Hepatocyte (in vitro differentiated cells): ENCODE results near the gene FBXW10.
"Not testable (repeated sequence)": the region's sequence is repeated elsewhere in the genome, so short reads cannot be mapped to it uniquely, and the experiment has no call there.

ENCODE experiments used
- CTCF ChIP-seq: fragments of 200-600 bp; sonication (generic); IDR thresholded peaks from 2 replicates; pipeline ENCODE4 v1.5.1; 2016; ENCODE audit warnings: antibody characterized with exemption, mild to moderate bottlenecking; ENCODE audit not compliant: poor library complexity
- EZH2 ChIP-seq: fragments of 200-600 bp; sonication (generic); IDR thresholded peaks from 2 replicates; pipeline ENCODE4 v1.6.1; 2016; ENCODE audit warnings: antibody characterized with exemption, mild to moderate bottlenecking, borderline replicate concordance

GRCh38 chr17:18747501-18747900 is 3.6 kb downstream of the FBXW10 start:
- not testable (repeated sequence) for TF ChIP-seq EZH2, CTCF
